ENCODE results near the gene CGB7. TPM values are rescaled to one million over a fixed set of nuclear protein-coding genes. Genes with fewer than 3 reads are reported as not detected.
"Not testable (repeated sequence)": the region's sequence is repeated elsewhere in the genome, so short reads cannot be mapped to it uniquely, and the experiment has no call there.

The CGB7 gene
- total RNA-seq, 1 donor from 2014 or later: not detected

DNA sequence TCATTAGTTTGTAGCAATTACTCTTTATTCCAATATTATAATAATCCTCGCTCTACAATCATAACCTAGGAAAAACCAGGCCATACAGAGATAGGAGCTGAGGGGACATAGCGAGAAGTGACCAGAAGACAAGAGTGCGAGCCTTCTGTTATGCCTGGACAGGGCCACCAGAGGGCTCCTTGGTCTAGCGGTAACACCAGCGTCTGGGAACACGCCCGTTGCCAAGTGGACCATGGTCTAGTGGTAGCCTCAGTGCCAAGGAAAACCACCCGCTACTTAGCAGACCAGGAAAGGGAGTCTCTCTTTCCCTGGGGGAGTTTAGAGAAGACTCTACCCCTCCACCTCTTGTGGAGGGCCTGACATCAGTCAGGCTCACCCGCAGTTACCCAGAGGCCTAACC is 17.3 kb upstream of the CGB7 start:
- H3K4me3 Mint-ChIP-seq (ENCODE audit: unreplicated experiment); H3K4me1 Mint-ChIP-seq (ENCODE audit: unreplicated experiment); H3K9me3 Mint-ChIP-seq (ENCODE audit: unreplicated experiment); H3K27ac Mint-ChIP-seq (ENCODE audit: unreplicated experiment): not testable (repeated sequence)
- Mint-ChIP-seq H3K27me3 (ENCODE audit: unreplicated experiment) (peaks cover 16% of the 10 kb centered on the region), H3K36me3 (ENCODE audit: low read depth, unreplicated experiment) (peaks cover 14% of the 10 kb centered on the region)
- peak; percentile 58 for DNase-seq (ENCODE audit: low spot score)
- peak; percentile 36 for TF ChIP-seq CTCF (IDR thresholded peaks at IDR 0.05; ENCODE audit: unreplicated experiment)

DNA sequence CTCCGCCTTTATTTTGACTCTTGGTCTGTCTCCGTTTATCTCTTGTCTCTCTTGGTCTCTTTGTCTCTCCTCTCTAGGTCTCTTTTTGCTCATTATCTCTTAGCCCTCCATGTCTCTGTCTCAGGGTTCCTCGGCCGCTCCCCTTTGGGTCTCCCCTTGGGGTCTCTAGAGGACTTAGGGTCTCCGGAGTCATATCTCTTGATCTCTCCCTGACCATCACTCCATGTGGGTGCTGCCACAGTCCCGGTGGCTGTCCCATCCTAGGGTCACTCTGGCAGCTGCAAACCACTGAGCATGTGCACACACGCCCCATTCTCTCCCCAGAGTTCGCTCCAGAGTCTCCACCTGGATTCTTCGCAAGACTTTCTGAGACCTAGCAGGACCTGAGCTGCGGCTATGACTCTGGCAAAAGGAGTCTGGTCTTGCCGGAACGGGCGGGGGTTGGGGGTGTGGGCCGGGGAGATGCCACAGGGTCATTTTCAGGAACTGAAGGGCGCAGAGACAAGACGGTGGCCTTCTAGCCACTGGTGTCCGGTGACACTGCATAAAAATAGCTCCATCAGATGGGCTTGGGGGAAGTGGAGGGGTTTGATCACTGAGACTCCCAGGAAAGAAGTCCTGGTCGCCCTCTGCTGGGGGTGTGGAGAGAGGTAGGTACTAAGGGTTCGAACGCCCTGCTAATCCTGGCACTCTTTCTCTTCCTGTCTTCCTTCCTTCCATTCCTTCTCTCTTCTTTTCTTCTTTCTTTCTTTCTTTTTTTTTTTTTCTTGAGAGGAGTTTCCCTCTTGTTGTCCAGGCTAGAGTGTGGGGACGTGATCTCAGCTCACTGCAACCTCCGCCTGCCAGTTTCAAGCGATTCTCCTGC is 16.2 kb upstream of the CGB7 start:
- DNase-seq (ENCODE audit: low spot score): no peak
- Mint-ChIP-seq H3K27ac (ENCODE audit: unreplicated experiment) (no peak overlapping the region), H3K4me1 (ENCODE audit: unreplicated experiment) (peaks cover 3% of the 10 kb centered on the region), H3K4me3 (ENCODE audit: unreplicated experiment) (peak overlapping the region; percentile 0), H3K27me3 (ENCODE audit: unreplicated experiment) (peaks cover 20% of the 10 kb centered on the region), H3K36me3 (ENCODE audit: low read depth, unreplicated experiment) (peaks cover 22% of the 10 kb centered on the region), H3K9me3 (ENCODE audit: unreplicated experiment) (no peaks in the 10 kb centered on the region)
- TF ChIP-seq CTCF (IDR thresholded peaks at IDR 0.05; ENCODE audit: unreplicated experiment): no peak

DNA sequence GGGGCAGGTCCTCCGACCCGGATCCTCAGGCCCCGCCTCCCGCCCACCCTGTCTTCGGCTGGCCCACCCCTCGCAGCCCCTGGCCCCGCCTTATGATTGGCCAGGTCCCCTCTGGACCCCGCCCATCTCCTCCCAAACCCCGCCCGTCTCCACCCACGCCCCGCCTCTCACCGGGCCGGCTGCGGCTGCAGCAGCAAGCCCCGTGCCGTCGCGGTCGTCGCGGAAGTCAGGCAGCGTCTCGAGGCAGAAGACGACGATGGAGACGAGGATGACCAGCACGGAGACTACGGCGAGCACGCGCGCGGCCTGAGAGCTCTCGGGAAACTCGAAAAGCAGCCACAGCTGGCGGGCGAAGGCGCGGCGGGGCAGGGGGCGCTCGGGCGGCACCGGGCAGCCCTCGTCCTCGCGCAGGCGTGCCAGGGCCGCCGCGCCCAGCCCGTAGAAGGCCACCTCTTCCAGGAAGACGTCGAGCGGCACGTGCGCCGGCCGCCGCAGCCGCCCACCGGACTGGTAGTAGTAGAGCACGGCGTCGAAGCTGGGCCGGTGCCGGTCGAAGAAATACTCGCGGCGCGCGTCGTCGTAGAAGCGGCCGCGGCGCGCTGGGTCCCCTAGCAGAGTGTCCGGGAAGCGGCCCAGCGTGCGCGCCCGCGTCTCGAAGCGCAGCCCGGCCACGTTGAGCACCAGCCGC is 14.5 kb upstream of the CGB7 start:
- no peak overlapping the region for H3K4me3 Mint-ChIP-seq (ENCODE audit: unreplicated experiment)
- H3K36me3 Mint-ChIP-seq (ENCODE audit: low read depth, unreplicated experiment): peaks cover 22% of the 10 kb centered on the region
- no peak for DNase-seq (ENCODE audit: low spot score)
- H3K4me1 Mint-ChIP-seq (ENCODE audit: unreplicated experiment): peaks cover 3% of the 10 kb centered on the region
- no peak overlapping the region for H3K27ac Mint-ChIP-seq (ENCODE audit: unreplicated experiment)
- TF ChIP-seq CTCF (IDR thresholded peaks at IDR 0.05; ENCODE audit: unreplicated experiment): no peak
- H3K9me3 Mint-ChIP-seq (ENCODE audit: unreplicated experiment): no peaks in the 10 kb centered on the region
- H3K27me3 Mint-ChIP-seq (ENCODE audit: unreplicated experiment): peaks cover 20% of the 10 kb centered on the region

GRCh38 chr19:49070416-49070815 is 12.9 kb upstream of the CGB7 start:
- H3K27me3 Mint-ChIP-seq (ENCODE audit: unreplicated experiment): peaks cover 26% of the 10 kb centered on the region
- peak overlapping the region; percentile 29 for H3K4me3 Mint-ChIP-seq (ENCODE audit: unreplicated experiment)
- H3K27ac Mint-ChIP-seq (ENCODE audit: unreplicated experiment): no peak overlapping the region

More at GRCh38 chr19:49070416-49070815, 12.9 kb upstream of the CGB7 start:
- peaks cover 5% of the 10 kb centered on the region for H3K4me1 Mint-ChIP-seq (ENCODE audit: unreplicated experiment)
- peaks cover 22% of the 10 kb centered on the region for H3K36me3 Mint-ChIP-seq (ENCODE audit: low read depth, unreplicated experiment)
- no peak for DNase-seq (ENCODE audit: low spot score)
- H3K9me3 Mint-ChIP-seq (ENCODE audit: unreplicated experiment): no peaks in the 10 kb centered on the region
- no peak for TF ChIP-seq CTCF (IDR thresholded peaks at IDR 0.05; ENCODE audit: unreplicated experiment)

Measured in endothelial cell (in vitro differentiated cells).